ENCODE measurements around the gene DENND4C.
A peak's percentile ranks its signal among the peaks of the same experiment; 100 is the strongest.

The DENND4C gene

GRCh38 chr9:19372567-19372966 is 142.1 kb downstream of the DENND4C start:
- TF ChIP-seq CTCF (IDR thresholded peaks at IDR 0.05; ENCODE audit: control insufficient read depth, extremely low read depth, insufficient read depth), result no peak

GRCh38 chr9:19373527-19373926 is 143.0 kb downstream of the DENND4C start:
- TF ChIP-seq CTCF (IDR thresholded peaks at IDR 0.05; ENCODE audit: control insufficient read depth, extremely low read depth, insufficient read depth), result no peak
- no peak for DNase-seq (ENCODE audit: low read depth)
- H3K4me3 ChIP-seq (ENCODE audit: low read depth, low read length), result no peak overlapping the region

More at GRCh38 chr9:19372567-19372966, 142.1 kb downstream of the DENND4C start:
- DNase-seq (ENCODE audit: low read depth), result no peak
- no peak overlapping the region for H3K4me3 ChIP-seq (ENCODE audit: low read depth, low read length)

GRCh38 chr9:19375538-19375937 is 145.0 kb downstream of the DENND4C start:
- H3K4me3 ChIP-seq (ENCODE audit: low read depth, low read length), result no peak overlapping the region
- no peak for TF ChIP-seq CTCF (IDR thresholded peaks at IDR 0.05; ENCODE audit: control insufficient read depth, extremely low read depth, insufficient read depth)
- DNase-seq (ENCODE audit: low read depth), result no peak

- no peak for TF ChIP-seq CTCF (IDR thresholded peaks at IDR 0.05; ENCODE audit: control insufficient read depth, extremely low read depth, insufficient read depth)
- no peak overlapping the region for H3K4me3 ChIP-seq (ENCODE audit: low read depth, low read length)
- DNase-seq (ENCODE audit: low read depth), result no peak
Observed at GRCh38 chr9:19376931-19377330, 146.4 kb downstream of the DENND4C start.

- no peak for TF ChIP-seq CTCF (IDR thresholded peaks at IDR 0.05; ENCODE audit: control insufficient read depth, extremely low read depth, insufficient read depth)
- peak overlapping the region; percentile 94 for H3K4me3 ChIP-seq (ENCODE audit: low read depth, low read length)
- no peak for DNase-seq (ENCODE audit: low read depth)
Observed at GRCh38 chr9:19378164-19378563, 147.7 kb downstream of the DENND4C start.

- peak overlapping the region; percentile 94 for H3K4me3 ChIP-seq (ENCODE audit: low read depth, low read length)
- TF ChIP-seq CTCF (IDR thresholded peaks at IDR 0.05; ENCODE audit: control insufficient read depth, extremely low read depth, insufficient read depth), result no peak
- no peak for DNase-seq (ENCODE audit: low read depth)
Observed at GRCh38 chr9:19378647-19379046, 148.2 kb downstream of the DENND4C start.

GRCh38 chr9:19379283-19379682 is 148.8 kb downstream of the DENND4C start:
- TF ChIP-seq CTCF (IDR thresholded peaks at IDR 0.05; ENCODE audit: control insufficient read depth, extremely low read depth, insufficient read depth), result no peak
- no peak for DNase-seq (ENCODE audit: low read depth)
- H3K4me3 ChIP-seq (ENCODE audit: low read depth, low read length), result peak overlapping the region; percentile 94
